GM18909 (cell line): Measurements from ENCODE around the gene RPH3AL.

Source experiments
- ATAC-seq: cut with Tn5 transposase; IDR thresholded peaks from one replicate; pipeline ENCODE4 v1.9.1; 2021; ENCODE audit warnings: mild to moderate bottlenecking; ENCODE audit not compliant: unreplicated experiment, poor library complexity

RPH3AL gene

GRCh38 chr17:193841-194806 lies 158.5 kb downstream of the RPH3AL start:
- no peak for ATAC-seq

- no peak for ATAC-seq
Measured at GRCh38 chr17:193426-193810, 159.2 kb downstream of the RPH3AL start.

GRCh38 chr17:192666-193425 lies 159.8 kb downstream of the RPH3AL start:
- no peak for ATAC-seq

GRCh38 chr17:189444-189843 lies 163.2 kb downstream of the RPH3AL start:
- ATAC-seq: no peak

- no peak for ATAC-seq
Measured at GRCh38 chr17:187130-187529, 165.5 kb downstream of the RPH3AL start.

- no peak for ATAC-seq
Measured at GRCh38 chr17:185445-186138, 167.0 kb downstream of the RPH3AL start.

- no peak for ATAC-seq
Measured at GRCh38 chr17:183021-183420, 169.6 kb downstream of the RPH3AL start.

- no peak for ATAC-seq
Measured at GRCh38 chr17:182050-182751, 170.4 kb downstream of the RPH3AL start.

GRCh38 chr17:181245-182049 lies 171.2 kb downstream of the RPH3AL start, which contains the start of gene DOC2B:
DOC2B (minus strand) TSS chr17:181650; CDS start chr17:181479, 171 bp downstream.
- ATAC-seq: no peak

- no peak for ATAC-seq
Measured at GRCh38 chr17:180381-181244, 172.0 kb downstream of the RPH3AL start.

GRCh38 chr17:179781-180380 lies 172.7 kb downstream of the RPH3AL start:
- ATAC-seq: no peak

GRCh38 chr17:179066-179432 lies 173.6 kb downstream of the RPH3AL start:
- no peak for ATAC-seq

GRCh38 chr17:178292-179065 lies 174.1 kb downstream of the RPH3AL start:
- ATAC-seq: no peak

GRCh38 chr17:177762-178161 lies 174.8 kb downstream of the RPH3AL start:
- no peak for ATAC-seq

- no peak for ATAC-seq
Measured at GRCh38 chr17:177155-177554, 175.5 kb downstream of the RPH3AL start.

- no peak for ATAC-seq
Measured at GRCh38 chr17:173166-173911, 179.3 kb downstream of the RPH3AL start.

- ATAC-seq: no peak
Measured at GRCh38 chr17:172401-172800, 180.2 kb downstream of the RPH3AL start.
